Esophagus mucosa (tissue), 1 donor: ENCODE results near the gene GPR39. TPM values are rescaled to one million over a fixed set of nuclear protein-coding genes. Genes with fewer than 3 reads are reported as not detected.

Experiments
- ATAC-seq: fragments of 200-7000 bp; cut with Tn5 transposase; one replicate; pipeline ENCODE4 v1.9.1; 2020
- total RNA-seq: library from RNA; stranded (reverse); gene quantifications from one replicate; pipeline ENCODE4 v1.2.4, GENCODE V29; 2023
- donor health status: DM: yes; HTN: yes; CAD: no.

Gene GPR39
- total RNA-seq, 1 donor from 2014 or later, result 1.4 TPM

- ATAC-seq, result no peak
Observed at GRCh38 chr2:132415256-132415914, 1.2 kb upstream of the GPR39 start.

GRCh38 chr2:132415915-132416722, 486 bp upstream of the GPR39 start:
- peak; percentile 95 for ATAC-seq

- no peak for ATAC-seq
Observed at GRCh38 chr2:132417430-132418035, 928 bp downstream of the GPR39 start.

DNA sequence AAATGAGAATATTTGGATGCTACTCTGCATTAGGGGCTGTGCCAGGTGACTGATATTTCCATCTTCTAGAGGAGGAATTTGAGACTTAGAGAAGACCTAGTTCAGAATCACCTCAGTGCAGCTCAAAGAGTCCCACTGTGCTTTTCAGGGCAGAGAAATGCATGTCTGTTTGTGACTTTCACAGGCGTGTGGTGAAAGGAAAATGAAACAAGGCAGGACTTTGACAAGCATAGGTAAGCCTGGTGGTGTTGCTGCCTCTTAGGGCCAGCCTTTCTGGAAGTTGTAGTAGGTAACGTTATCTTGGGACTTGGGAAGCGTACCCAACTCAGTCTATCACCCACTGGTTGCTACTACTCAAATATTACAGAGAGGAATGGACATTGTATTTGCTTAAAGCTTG, 2.6 kb downstream of the GPR39 start:
- no peak for ATAC-seq

- ATAC-seq, result no peak
Observed at GRCh38 chr2:132419941-132420340, 3.3 kb downstream of the GPR39 start.

DNA sequence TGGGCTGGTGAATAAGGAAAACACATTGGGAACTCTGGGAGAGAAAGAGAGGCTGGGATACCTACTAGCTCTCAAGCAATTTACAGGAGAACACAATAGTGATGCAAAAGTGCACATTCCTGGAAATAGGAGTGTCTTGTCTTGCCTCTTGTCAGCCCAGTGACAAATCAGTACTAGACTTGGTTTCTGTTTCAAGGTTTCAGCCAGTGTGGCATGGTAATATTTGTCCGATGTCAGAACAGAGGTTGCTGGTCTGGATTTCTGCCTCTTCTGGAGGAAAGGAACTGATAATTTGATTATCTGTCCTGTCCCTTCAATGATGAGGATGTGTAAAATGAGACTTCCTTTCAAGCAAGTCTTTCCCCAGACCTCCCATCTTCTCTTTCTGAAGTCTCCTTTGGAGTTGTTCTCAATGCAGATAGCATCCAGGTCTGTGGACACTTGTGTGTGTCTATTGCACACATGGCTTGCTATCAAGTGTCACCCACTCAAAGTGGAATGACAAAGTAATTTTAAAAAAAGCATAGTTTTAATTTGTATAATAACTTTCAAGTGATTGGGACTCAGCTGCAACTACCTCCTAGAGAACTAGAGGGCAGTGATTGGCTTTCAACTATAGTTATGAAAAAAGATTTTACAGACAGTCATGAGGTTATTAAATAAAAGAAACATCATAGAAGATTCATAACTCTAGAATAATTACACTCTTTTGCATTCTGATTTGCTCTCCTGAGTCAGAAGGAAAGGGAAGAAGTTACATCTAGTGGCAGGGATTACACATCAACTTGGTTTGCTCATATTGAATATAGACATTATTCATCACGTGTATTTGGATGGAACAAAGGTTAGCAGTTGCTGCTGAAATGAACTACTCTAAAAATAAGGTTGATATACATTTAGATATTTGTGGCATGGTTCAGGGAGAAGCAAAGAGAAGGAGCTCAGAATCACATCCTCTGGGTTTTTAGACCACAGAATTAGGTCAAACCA, 4.5 kb downstream of the GPR39 start:
- ATAC-seq, result no peak

DNA sequence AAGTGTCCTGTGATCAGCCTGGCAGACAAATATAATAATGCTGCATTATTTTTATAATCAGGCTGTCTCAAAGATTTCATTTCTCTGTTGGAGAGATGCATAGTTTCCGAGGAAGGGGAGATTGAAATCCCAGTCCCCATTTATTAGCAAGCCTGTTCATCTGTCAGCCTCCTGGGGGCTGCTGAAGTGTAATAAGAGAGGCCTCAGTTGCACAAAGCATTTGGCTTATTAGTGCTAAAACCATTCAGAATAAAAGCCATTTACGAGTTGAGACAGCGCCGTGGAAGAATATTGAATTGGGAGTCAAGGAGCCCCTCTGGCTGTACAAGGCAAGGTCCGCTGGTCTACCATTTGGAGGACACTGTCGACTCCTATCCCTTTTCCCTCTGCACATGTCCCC, 6.1 kb downstream of the GPR39 start:
- ATAC-seq, result no peak

- ATAC-seq, result peak; percentile 35
Observed at GRCh38 chr2:132424526-132425121, 8.0 kb downstream of the GPR39 start.

GRCh38 chr2:132426033-132426432, 9.4 kb downstream of the GPR39 start:
- ATAC-seq, result no peak

DNA sequence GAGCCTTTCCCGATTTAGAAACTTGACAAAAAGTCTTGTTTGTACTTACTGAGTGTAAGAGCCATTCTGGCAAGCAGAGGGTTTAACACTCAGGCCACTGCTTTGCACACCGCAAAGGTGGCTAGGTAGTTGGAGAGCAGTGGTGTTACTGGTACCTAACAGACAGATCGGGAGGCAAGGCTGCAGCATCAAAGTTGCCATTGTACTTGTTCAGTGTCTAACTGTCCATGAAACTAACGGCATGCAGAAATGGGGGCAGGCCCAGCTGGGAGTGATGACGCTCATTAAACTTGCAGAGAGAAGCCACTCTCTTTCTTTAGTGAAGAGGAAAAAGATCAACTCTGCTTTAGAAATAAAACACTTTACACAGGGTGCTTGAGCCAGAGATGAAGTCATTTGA, 10.1 kb downstream of the GPR39 start:
- ATAC-seq, result no peak

- no peak for ATAC-seq
Observed at GRCh38 chr2:132429351-132429750, 12.7 kb downstream of the GPR39 start.

DNA sequence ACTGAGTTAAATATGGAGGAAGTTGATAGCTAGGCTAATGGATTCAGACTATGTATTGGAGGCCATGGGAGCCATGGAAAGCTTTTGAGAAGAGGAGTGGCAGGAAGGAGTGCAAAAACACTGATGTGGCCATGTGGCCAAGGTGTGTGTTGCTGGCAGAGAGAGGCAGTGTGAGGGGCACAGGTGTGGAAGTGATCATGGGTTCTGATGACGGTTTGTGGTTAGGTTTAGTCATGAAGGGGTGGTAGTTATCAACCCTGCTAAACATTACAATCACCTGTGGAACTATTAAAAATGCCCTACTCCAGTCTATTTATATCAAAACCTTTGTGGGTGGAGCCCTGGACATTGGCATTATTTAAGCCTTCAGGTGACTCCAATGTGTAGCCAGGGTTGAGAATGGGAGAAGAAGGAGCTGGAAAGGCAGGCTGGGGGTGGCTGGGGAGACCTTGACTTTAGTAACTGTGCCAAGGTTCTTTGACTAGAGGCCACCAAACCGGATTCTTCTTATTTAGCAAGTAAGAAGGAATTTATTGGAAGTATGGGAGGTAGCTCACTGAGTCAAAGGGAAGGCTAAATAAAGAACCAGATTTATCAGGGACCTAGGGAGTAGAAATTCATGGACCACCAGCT, 13.5 kb downstream of the GPR39 start:
- ATAC-seq, result no peak

GRCh38 chr2:132430895-132431294, 14.3 kb downstream of the GPR39 start:
- no peak for ATAC-seq

DNA sequence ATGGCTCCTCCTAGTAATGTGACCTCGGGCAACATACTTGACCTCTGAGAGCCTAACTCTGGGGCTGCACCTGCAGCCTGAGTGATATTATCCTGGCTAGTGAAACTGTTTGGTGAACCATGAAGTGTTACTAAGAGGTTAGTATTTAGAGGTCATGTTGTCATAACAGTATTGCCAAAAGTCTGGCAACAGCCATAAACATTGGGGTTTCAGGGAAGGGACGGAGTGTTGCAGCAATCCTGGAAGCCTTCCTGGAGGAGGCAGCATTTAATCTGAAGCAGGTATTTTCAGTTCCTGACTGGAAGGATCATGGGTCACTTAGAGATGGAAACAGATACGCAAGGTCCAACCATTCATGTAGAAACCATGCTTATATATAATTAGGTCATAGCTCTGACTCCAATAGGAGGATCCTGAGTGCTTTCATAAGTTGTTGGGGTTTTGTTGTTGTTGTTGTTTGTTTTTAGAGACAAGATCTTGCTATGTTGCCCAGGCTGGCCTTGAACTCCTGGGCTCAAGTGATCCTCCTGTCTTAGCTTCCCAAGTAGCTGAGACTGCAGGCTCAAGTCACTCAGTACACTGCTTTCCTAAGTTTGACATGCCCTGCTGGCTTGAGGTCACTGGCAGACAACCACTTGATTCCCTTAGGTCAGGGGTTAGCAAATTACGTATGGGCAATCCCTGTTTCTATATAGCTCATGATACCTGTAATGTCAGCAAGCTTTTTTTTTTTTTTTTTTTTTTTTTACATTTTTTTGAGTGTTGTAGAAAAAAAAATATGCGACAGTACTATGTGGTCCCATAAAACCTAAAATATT, 21.5 kb downstream of the GPR39 start:
- ATAC-seq, result no peak

GRCh38 chr2:132438691-132439090, 22.1 kb downstream of the GPR39 start:
- peak; percentile 80 for ATAC-seq

DNA sequence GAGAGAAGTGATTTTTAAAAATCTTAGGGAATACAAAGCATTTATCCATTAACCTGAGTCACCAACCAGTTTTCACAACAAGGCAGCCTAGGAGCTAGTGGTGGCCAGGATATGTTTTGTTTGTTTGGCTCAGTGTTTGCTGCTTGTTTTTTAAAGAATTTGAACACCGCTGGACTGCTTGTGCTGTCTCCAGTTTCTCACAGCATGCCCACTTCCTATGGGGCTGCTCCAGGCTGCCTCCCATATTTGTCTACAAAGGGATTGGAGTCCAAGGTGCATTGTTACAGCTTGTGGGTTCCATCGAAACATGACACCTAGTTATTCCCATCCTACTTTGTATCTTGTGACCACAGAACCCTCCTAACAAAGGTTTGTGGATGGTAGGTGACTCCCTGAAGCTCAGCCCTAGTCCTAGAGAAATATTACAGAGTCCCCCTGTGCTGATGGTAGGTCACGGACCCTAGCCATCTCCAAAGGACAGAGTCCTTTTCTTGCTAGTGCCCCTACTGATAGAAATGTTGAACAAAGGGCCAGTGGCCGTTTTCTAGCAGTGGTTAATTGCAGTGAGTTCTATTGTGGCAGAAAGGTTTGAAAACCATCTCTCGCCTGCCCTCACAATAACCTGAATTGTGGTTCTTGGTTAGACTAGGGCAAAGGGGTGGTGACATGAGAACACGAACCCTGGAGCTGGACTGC, 23.2 kb downstream of the GPR39 start:
- peak; percentile 33 for ATAC-seq

- no peak for ATAC-seq
Observed at GRCh38 chr2:132441051-132441450, 24.4 kb downstream of the GPR39 start.

DNA sequence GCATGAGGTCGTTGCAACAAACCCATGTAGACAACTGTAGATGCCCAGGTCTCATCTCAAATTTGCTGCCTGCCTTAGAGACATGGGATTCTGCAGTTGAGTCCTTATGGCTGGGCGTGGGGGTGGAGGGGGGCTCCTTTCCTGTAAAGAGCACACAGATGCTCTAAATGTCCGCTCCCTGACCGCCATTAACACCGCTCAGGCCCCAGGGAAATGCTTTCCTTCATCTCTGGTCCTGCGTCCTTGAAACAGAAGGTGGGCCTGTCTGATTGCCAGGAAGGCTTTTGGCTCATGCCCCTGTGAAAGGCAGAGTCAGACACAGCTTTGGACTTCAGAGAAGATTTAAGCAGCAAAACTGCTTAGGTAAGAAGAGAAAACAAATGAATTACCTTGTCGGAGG, 25.7 kb downstream of the GPR39 start:
- no peak for ATAC-seq

DNA sequence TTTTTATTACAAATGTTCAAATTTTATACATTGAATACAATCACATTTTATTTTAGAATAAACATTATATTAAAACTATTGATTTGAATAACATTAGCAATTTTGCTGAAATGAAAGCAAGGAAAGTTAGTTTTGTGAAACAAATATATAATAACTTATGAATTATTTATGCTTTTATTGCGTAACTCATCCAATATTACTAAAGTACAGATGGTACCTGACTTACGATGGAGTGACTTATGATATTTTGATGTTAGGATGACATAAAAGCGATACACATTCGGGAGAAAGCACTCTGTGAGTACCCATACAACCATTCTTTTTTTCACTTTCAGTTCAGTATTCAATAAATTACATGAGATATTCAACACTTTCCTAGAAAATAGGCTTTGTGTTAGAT, 26.5 kb downstream of the GPR39 start:
- no peak for ATAC-seq

- no peak for ATAC-seq
Observed at GRCh38 chr2:132446444-132446843, 29.8 kb downstream of the GPR39 start.
